Muscle layer of duodenum (tissue), 2 donors: ENCODE data around the gene SLC29A3.

Experiments used
- H3K27ac ChIP-seq: one replicate; pipeline ENCODE4 v1.7.0; 2013; ENCODE audit warnings: mild to moderate bottlenecking, low read length
- H3K27me3 ChIP-seq: one replicate; pipeline ENCODE4 v1.7.0; 2013; ENCODE audit warnings: low read depth, mild to moderate bottlenecking, control low read depth, low read length
- H3K36me3 ChIP-seq, 2 donors: one replicate each; pipeline ENCODE4 v1.7.0; 2013; ENCODE audit warnings: low read length in 2 of 2, control low read depth in 1 of 2, mild to moderate bottlenecking in 1 of 2; ENCODE audit not compliant: insufficient read depth in 2 of 2, control insufficient read depth in 1 of 2
- H3K4me1 ChIP-seq, 2 donors: one replicate each; pipeline ENCODE4 v1.7.0; 2013; ENCODE audit warnings: low read length in 2 of 2, mild to moderate bottlenecking in 2 of 2, control low read depth in 1 of 2, moderate library complexity in 1 of 2; ENCODE audit not compliant: insufficient read depth in 2 of 2, control insufficient read depth in 1 of 2
- H3K4me3 ChIP-seq, 2 donors: one replicate each; pipeline ENCODE4 v1.7.0; 2013; ENCODE audit warnings: low read length in 2 of 2, low read depth in 1 of 2, mild to moderate bottlenecking in 1 of 2
- H3K9me3 ChIP-seq, 2 donors: one replicate each; pipeline ENCODE4 v1.7.0; 2013; ENCODE audit warnings: low read length in 2 of 2, control low read depth in 1 of 2, mild to moderate bottlenecking in 1 of 2; ENCODE audit not compliant: control insufficient read depth in 1 of 2
- donor health status: healthy.

The SLC29A3 gene

DNA sequence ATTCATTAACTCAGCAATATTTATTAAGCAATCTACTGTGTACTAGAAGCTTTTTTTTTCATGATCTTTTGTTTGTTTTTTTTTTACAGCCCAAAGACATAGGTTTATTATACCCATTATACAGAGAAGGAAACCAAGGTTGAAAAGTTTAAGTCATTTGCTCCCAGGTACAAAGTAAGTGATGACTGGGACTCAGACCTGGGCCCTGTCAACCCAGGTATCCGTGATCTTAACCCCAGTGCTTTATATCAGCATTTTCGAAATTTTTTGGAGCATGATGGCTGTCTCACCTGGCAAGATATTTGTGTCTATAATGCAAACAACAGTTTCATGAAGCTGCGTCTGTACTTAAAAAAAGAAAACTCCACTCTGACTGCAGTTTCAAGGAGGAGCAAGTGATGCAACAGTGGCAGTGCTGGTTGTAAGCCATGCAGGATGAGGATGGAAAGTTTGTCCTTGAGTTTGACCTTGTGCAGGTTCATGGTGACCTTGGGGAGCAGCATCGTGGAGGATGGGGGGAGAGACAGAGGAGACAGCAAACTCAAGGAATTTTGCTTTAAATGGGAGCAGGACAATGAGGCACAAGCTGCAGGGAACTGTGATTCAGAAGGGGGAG, 11.8 kb downstream of the SLC29A3 start:
- Histone ChIP-seq H3K27me3 (no peaks in the 10 kb centered on the region), H3K9me3 (no peaks in the 10 kb centered on the region), H3K36me3 (peaks cover 0 to 6% of the 10 kb centered on the region in 2 donors), H3K4me1 (no peaks in the 10 kb centered on the region), H3K27ac (no peak overlapping the region), H3K4me3 (no peak overlapping the region)

DNA sequence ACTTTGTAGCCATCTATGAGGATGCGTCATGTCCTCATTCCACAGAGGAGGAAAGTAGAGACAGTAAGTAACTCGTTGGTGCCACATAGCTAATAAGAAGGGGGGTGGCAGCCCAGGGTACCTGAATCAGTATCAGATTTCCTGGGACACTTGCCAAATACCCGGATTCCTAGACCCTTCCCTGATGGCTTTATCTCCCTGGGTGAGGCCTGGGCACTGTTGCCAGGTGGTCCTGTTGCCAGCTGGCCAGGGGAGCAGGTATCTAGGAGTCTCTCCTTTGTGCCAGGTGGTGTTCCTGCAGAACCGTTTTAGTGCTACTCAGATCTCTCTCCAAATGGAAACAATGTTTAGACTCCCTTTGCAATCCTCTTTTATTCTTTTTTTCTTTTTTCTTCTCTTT, 12.7 kb downstream of the SLC29A3 start:
- no peaks in the 10 kb centered on the region for H3K4me1 ChIP-seq
- H3K36me3 ChIP-seq: peaks cover 0 to 6% of the 10 kb centered on the region in 2 donors
- H3K4me3 ChIP-seq: no peak overlapping the region
- no peaks in the 10 kb centered on the region for H3K27me3 ChIP-seq
- H3K27ac ChIP-seq: no peak overlapping the region
- H3K9me3 ChIP-seq: no peaks in the 10 kb centered on the region

DNA sequence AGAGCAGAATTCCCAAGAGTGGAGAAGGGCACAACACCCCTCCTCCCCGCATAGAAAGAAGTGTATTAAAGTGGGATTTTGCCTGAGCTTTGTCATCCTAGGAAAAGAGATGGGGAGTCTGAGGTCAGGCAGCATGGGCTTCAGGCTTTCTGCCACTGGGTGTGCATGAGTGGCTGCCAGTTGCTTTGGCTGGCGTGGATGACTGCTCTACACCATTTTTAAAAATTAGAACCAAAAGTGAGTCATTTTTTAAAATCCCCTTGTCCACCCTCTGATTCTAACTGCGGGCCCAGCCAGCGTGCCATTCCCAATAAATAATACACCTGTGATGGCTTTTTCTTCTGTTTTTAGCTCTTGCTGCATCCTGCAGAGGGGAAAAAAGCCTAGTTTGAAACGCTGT, 13.4 kb downstream of the SLC29A3 start:
- no peak overlapping the region for H3K27ac ChIP-seq
- no peaks in the 10 kb centered on the region for H3K9me3 ChIP-seq
- H3K4me1 ChIP-seq: no peaks in the 10 kb centered on the region
- H3K27me3 ChIP-seq: no peaks in the 10 kb centered on the region
- H3K36me3 ChIP-seq: peaks cover 0 to 6% of the 10 kb centered on the region in 2 donors
- H3K4me3 ChIP-seq: no peak overlapping the region

DNA sequence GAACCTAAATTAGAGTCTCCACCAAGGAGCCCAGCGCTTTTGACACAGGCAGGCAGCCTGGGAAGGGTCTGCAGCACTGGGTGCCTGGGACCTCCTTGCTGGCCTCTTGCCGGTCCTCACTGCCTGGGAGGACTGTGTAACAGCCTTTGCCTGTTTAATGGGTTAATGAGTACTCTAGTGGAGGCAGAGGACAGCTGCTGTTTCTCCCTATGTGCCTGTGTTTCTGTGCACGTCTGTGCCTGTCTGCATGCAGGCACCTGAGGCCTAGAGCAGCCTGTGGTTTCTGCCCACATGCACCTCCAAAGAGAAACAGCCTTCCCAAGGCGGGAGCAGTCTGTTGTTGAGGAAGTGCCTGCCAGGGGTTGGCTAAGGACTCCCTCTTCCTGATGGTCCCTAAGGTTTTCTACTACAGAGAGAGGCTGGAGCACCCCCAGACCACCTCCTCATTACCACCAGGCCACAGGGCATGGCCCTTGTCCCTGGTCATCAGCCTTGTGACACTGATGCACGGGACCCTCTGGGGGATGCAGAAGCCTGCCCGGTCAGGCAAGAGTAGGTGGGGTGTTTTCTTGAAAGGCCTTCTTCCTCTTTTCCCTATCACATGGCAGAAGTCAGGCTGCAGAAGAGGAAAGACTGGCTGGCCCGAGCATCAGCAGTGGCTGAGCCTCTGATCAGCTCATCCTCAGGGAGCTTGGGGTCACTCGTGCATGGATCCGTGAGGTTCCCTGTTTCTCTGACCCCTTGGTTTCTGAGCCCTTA, 14.2 kb downstream of the SLC29A3 start:
- Histone ChIP-seq H3K27ac (no peak overlapping the region), H3K9me3 (no peaks in the 10 kb centered on the region), H3K4me1 (no peaks in the 10 kb centered on the region), H3K4me3 (no peak overlapping the region), H3K27me3 (no peaks in the 10 kb centered on the region), H3K36me3 (peaks cover 0 to 11% of the 10 kb centered on the region in 2 donors)

DNA sequence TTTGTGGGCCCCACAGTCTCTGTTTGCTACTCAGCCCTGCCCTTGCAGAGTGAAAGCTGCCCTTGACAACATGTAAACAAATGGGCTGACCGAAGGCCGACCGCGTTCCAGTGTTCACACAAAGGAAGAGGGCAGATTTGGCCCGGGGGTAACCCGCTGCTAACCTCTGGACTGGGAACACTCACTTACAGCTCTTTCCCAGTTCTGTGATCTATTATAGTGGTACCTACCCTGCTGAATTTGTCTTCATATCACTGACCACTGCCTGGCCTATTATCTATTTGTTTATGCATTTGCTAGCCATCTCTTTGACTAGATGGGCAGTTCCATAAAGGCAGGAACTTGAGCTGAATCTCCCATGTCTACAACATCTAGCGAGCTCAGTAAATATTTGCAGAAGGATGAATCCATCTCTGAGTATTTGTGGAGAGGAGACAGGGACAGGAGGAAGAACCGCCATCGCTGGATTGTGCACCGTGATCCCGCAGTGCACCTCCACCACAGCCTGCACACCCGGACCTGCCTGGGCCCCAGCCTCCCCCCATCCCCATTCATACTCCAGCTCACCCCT, 15.2 kb downstream of the SLC29A3 start:
- Histone ChIP-seq H3K4me1 (no peaks in the 10 kb centered on the region), H3K27me3 (no peaks in the 10 kb centered on the region), H3K27ac (no peak overlapping the region), H3K9me3 (no peaks in the 10 kb centered on the region), H3K36me3 (peaks cover 0 to 20% of the 10 kb centered on the region in 2 donors), H3K4me3 (no peak overlapping the region)

DNA sequence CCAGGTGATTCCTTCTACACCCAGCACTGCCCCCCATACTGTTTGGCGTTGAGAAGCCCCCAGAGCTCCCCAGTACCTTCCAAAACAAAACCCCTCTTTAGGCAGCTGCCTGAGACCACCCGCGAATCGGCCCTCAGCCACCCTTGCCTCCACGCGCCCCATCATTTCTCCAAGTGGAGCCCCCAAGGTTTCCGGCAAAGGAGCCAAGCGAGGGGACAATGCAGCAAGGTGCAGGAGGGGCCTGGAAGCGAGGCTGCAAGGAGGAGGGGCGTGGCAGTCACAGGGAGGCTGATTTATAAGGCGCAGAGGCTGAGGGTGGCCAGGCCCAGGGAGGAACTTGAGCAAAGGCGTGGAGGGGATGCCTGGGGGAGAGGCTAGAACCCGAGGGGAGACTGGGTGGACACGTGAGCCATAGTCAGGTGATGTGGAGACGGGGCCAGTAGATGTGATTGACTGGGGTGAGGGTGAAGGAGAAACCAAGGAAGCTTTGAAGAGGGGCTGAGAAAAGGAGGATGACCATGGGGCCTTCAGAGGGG, 16.2 kb downstream of the SLC29A3 start:
- Histone ChIP-seq H3K27ac (no peak overlapping the region), H3K27me3 (no peaks in the 10 kb centered on the region), H3K9me3 (no peaks in the 10 kb centered on the region), H3K36me3 (peaks cover 0 to 28% of the 10 kb centered on the region in 2 donors), H3K4me1 (no peaks in the 10 kb centered on the region), H3K4me3 (no peak overlapping the region)

DNA sequence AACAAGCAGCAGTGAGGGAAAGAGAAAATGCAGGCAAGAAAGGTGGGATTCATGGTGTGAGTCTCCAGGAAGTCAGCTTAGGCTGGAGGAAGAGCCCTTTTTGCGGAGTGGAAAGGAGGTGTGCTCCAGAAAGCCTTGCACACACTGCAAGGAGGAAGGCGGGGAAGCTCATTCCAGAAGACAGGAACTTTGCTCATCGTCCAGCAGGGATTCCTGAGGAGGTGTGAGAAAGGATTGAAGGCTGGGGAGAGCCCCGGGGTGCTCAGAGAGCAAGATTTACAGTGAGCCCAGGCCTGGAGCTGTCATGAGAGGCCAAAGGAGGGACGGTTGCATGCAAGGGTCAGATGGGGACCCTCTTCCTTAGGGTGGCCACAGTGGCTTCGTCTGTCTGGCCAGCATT, 17.6 kb downstream of the SLC29A3 start:
- Histone ChIP-seq H3K27ac (no peak overlapping the region), H3K4me1 (no peaks in the 10 kb centered on the region), H3K4me3 (no peak overlapping the region), H3K36me3 (peaks cover 0 to 28% of the 10 kb centered on the region in 2 donors), H3K27me3 (no peaks in the 10 kb centered on the region), H3K9me3 (no peaks in the 10 kb centered on the region)

DNA sequence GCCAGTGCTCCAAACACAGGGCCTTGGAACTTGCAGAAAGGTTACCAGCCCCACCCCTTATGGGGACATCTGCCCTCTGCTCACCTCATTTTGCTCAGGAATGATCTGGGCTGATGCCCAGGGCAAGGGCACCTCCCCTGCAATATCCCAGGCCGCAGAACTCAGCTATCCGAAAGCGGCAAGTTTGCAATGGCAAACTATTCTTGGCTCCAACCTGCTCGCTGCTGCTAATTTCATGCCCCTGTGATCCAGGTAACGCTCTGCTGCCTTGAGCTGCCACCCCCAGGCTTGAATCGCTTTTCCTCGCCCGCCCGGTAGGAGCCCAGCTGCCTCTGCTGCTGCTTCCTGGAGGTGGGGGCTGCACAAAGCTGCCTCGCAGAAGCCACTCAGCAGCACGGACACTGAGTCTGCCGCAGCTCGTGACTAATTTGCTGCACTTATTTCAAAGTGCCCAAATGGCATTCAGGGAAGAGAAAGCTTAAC, 18.2 kb downstream of the SLC29A3 start:
- Histone ChIP-seq H3K27ac (no peak overlapping the region), H3K36me3 (peaks cover 0 to 28% of the 10 kb centered on the region in 2 donors), H3K27me3 (no peaks in the 10 kb centered on the region), H3K4me1 (no peaks in the 10 kb centered on the region), H3K4me3 (no peak overlapping the region), H3K9me3 (no peaks in the 10 kb centered on the region)

DNA sequence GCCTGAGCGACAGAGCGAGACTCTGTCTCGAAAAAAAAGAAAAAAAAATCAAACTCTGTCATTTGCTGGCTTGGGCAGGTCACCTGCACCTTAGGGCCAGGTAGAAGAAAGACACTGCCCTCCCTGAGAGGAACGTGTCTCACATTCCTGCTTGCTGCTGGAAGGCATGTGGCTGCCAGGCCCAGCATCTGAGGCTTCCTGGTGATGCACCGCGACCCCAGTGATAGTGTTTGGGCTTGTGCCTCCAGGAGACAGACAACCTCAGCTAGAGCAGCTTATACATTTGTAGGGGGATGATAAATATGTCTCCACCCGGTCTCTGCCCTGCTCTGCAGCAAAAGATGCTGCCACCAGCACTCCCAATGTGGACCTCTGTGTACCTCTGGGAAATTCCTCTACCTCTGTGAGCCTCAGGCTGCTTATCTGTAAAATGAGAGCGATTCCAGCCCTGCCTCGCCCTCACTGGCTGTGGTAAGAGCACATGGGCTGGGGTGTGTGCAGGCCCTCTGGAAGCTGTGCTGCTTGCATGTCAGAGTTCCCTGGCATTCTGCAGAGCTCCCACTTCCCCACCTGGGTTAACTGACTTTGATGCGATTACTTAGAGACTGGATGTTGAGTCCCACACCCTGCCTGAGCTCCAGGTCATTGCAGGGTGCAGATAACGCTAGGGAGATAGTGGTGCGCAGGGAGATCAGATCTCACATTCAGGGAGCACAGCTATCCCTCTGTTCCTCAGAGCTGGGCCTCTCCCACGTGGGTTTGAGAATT, 19.9 kb downstream of the SLC29A3 start:
- peaks cover 0 to 28% of the 10 kb centered on the region in 2 donors for H3K36me3 ChIP-seq
- no peaks in the 10 kb centered on the region for H3K9me3 ChIP-seq
- H3K4me3 ChIP-seq: no peak overlapping the region
- no peak overlapping the region for H3K27ac ChIP-seq
- H3K27me3 ChIP-seq: no peaks in the 10 kb centered on the region
- peaks cover 3 to 4% of the 10 kb centered on the region in 2 donors for H3K4me1 ChIP-seq

DNA sequence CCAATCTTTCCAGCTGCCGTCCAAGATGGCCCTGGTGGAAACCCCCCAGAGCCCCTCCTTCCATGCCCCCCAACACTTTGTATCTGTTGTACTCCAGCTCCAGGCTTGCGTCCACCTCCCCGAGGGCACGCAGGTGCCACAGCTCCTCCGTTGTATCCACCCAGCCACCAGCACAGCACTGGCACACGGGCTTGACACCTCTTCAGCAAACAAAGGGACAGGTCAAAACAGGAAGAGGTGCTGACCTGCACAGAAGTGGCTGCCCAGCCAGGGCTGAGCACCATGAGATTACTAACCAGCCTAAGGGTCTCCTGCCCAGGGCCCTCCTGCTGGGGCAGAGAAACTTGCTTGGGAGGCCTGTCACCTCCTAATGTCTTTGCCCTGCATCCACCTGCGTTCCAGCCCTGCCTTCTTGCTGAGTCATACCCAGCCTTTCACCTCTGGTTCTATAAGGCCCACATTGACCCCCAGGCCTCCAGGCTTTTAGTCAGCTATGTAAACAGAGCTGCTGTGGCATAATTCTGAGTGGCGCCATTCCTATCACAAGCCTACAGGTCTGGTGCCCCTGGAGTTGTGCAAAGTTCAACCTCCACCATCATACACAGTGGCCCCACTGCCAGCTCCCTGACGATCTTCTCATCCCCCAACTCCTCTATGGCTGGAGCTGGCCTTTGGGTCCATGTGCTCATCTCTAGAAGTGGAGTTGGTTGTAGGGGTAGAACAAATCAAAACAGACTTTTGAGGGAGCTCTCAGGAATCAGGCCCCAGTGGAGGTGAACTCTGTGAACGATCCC, 20.9 kb downstream of the SLC29A3 start:
- Histone ChIP-seq H3K4me3 (no peak overlapping the region), H3K9me3 (no peaks in the 10 kb centered on the region), H3K36me3 (peaks cover 0 to 28% of the 10 kb centered on the region in 2 donors), H3K27me3 (no peaks in the 10 kb centered on the region), H3K4me1 (peaks cover 3 to 4% of the 10 kb centered on the region in 2 donors), H3K27ac (no peak overlapping the region)
